SKM-1 treated with dmso at 0.1 percent for 144 hours (cell line): Measurements from ENCODE around the gene CPS1.

ENCODE experiments used
- DNase-seq: peaks from one replicate; lab custom pipeline; 2025; ENCODE audit not compliant: unreplicated experiment; lab: John Stamatoyannopoulos, UW

The CPS1 gene

GRCh38 chr2:210673117-210673516 is 116.7 kb downstream of the CPS1 start:
- DNase-seq: no peak

- DNase-seq: no peak
Observed at GRCh38 chr2:210676067-210676466, 119.7 kb downstream of the CPS1 start.

GRCh38 chr2:210681491-210681890 is 125.1 kb downstream of the CPS1 start:
- DNase-seq: no peak

- no peak for DNase-seq
Observed at GRCh38 chr2:210686401-210686800, 130.0 kb downstream of the CPS1 start.

GRCh38 chr2:210687786-210688470 is 131.5 kb downstream of the CPS1 start:
- no peak for DNase-seq

GRCh38 chr2:210707900-210708299 is 151.5 kb downstream of the CPS1 start:
- DNase-seq: no peak

GRCh38 chr2:210713122-210713521 is 156.7 kb downstream of the CPS1 start:
- no peak for DNase-seq

GRCh38 chr2:210715560-210716082 is 159.2 kb downstream of the CPS1 start:
- DNase-seq: no peak

GRCh38 chr2:210718503-210718902 is 162.1 kb downstream of the CPS1 start:
- DNase-seq: no peak

- no peak for DNase-seq
Observed at GRCh38 chr2:210722092-210722491, 165.7 kb downstream of the CPS1 start.

GRCh38 chr2:210727549-210727948 is 171.2 kb downstream of the CPS1 start:
- no peak for DNase-seq
